A549 (cell line): ENCODE data around the gene EPN1. TPM values are rescaled to one million over a fixed set of nuclear protein-coding genes. Genes with fewer than 3 reads are reported as not detected.

ENCODE experiments used
- ATAC-seq, 2 experiments: fragments of 200-7000 bp in 1 of 2; fragments of >200 bp in 1 of 2; cut with Nextera tagmentation in 1 of 2; cut with Tn5 transposase in 1 of 2; 3 replicates each; pipeline versions ENCODE4 v1.8.0 to v1.9.1; 2018 to 2020; ENCODE audit warnings: mild to moderate bottlenecking in 1 of 2, moderate library complexity in 1 of 2
- CTCF ChIA-PET: fragments of 300-600 bp; sonication (Branson Sonifier 250); formaldehyde crosslinking; extraction: SDS; loops from one replicate; lab custom pipeline; 2021; ENCODE audit warnings: antibody characterized with exemption, inconsistent platforms; lab: Yijun Ruan, JAX
- POLR2A ChIA-PET: fragments of 350-600 bp; formaldehyde crosslinking; extraction: SDS; loops from one replicate; lab custom pipeline; 2021; ENCODE audit warnings: antibody characterized with exemption, inconsistent platforms; lab: Yijun Ruan, JAX
- DNase-seq, 2 experiments: peaks; one replicate each; pipeline versions ENCODE4 v3.0.0 to v3.0.0-alpha.2; 2011 to 2016; ENCODE audit warnings: low read depth in 1 of 2, low spot score in 1 of 2
- FAIRE-seq: peaks from 2 replicates; lab custom pipeline; 2011; peaks lifted over from hg19 to GRCh38; lab: Jason Lieb, UNC
- H3K27ac ChIP-seq, 2 experiments: fragments of >200 bp; sonication (Bioruptor Twin); formaldehyde crosslinking; 3 replicates each; pipeline ENCODE4 v1.5.1; 2016 to 2017
- H3K4me1 ChIP-seq: fragments of >200 bp; sonication (Bioruptor Twin); formaldehyde crosslinking; 3 replicates; pipeline ENCODE4 v1.6.1; 2016
- H3K4me2 ChIP-seq: fragments of >200 bp; sonication (Bioruptor Twin); formaldehyde crosslinking; 3 replicates; pipeline ENCODE4 v1.6.1; 2016
- H3K4me3 ChIP-seq: fragments of >200 bp; sonication (Bioruptor Twin); formaldehyde crosslinking; 3 replicates; pipeline ENCODE4 v1.5.1; 2016
- H3K9me3 ChIP-seq: fragments of >200 bp; sonication (Bioruptor Twin); formaldehyde crosslinking; 3 replicates; pipeline ENCODE4 v1.6.1; 2016
- CHD4 ChIP-seq: fragments of 200-600 bp; sonication (generic); IDR thresholded peaks from 2 replicates; pipeline ENCODE4 v1.6.1; 2016; ENCODE audit warnings: antibody characterized with exemption, mild to moderate bottlenecking, borderline replicate concordance
- EHMT2 ChIP-seq: fragments of 200-600 bp; sonication (generic); IDR thresholded peaks from 2 replicates; pipeline ENCODE4 v1.6.1; 2016; ENCODE audit warnings: antibody characterized with exemption, low read depth, mild to moderate bottlenecking, moderate library complexity
- EP300 ChIP-seq, 2 experiments: fragments of >200 bp; sonication (Bioruptor Twin); formaldehyde crosslinking; IDR thresholded peaks; 2 replicates in 1 of 2; 3 replicates in 1 of 2; pipeline ENCODE4 v1.6.1; 2016 to 2017
- FOSL2 ChIP-seq, 2 experiments: fragments of 450-650 bp in 1 of 2; fragments of >200 bp in 1 of 2; sonication (Bioruptor Twin) in 1 of 2; formaldehyde crosslinking; IDR thresholded peaks; 2 replicates each; pipeline versions ENCODE4 v1.5.0 to v1.6.1; 2016 to 2020; ENCODE audit warnings: mild to moderate bottlenecking in 1 of 2, moderate library complexity in 1 of 2
- KDM5A ChIP-seq: fragments of 200-600 bp; sonication (generic); IDR thresholded peaks from 2 replicates; pipeline ENCODE4 v1.6.1; 2016; ENCODE audit warnings: antibody characterized with exemption, mild to moderate bottlenecking
- MAFK ChIP-seq: fragments of 450-650 bp; IDR thresholded peaks from 2 replicates; pipeline ENCODE4 v1.6.1; 2014; ENCODE audit not compliant: partially characterized antibody
- NPAS2 ChIP-seq: fragments of 250-450 bp; sonication (Bioruptor Pico); IDR thresholded peaks from 2 replicates; pipeline ENCODE4 v1.8.0; 2022; ENCODE audit warnings: mild to moderate bottlenecking, moderate library complexity, borderline replicate concordance
- NR3C1 ChIP-seq: fragments of >200 bp; sonication (Bioruptor Twin); formaldehyde crosslinking; IDR thresholded peaks from 3 replicates; pipeline ENCODE4 v1.6.1; 2017
- PHF8 ChIP-seq: fragments of 200-600 bp; sonication (generic); IDR thresholded peaks from 2 replicates; pipeline ENCODE4 v1.6.1; 2016; ENCODE audit warnings: low read depth, mild to moderate bottlenecking, antibody characterized with exemption, moderate library complexity, borderline replicate concordance
- RNF2 ChIP-seq: fragments of 200-600 bp; sonication (generic); IDR thresholded peaks from 2 replicates; pipeline ENCODE4 v1.6.1; 2016; ENCODE audit warnings: low read depth, mild to moderate bottlenecking, antibody characterized with exemption, moderate library complexity, borderline replicate concordance
- SREBF2 ChIP-seq: fragments of 450-650 bp; IDR thresholded peaks from 2 replicates; pipeline ENCODE4 v1.6.1; 2014; ENCODE audit warnings: mild to moderate bottlenecking, moderate library complexity
- TFCP2L1 ChIP-seq: fragments of 250-450 bp; sonication (Bioruptor Pico); IDR thresholded peaks from 2 replicates; pipeline ENCODE4 v1.5.0; 2021; ENCODE audit warnings: mild to moderate bottlenecking
- ZC3H11A ChIP-seq: fragments of 450-650 bp; IDR thresholded peaks from 2 replicates; pipeline ENCODE4 v1.6.1; 2014; ENCODE audit warnings: antibody characterized with exemption, mild to moderate bottlenecking
- ZFP36 ChIP-seq: fragments of 450-650 bp; IDR thresholded peaks from 2 replicates; pipeline ENCODE4 v1.6.1; 2014; ENCODE audit warnings: borderline replicate concordance; ENCODE audit not compliant: partially characterized antibody
- ZNF302 ChIP-seq: fragments of 250-450 bp; sonication (Bioruptor Pico); IDR thresholded peaks from 2 replicates; pipeline ENCODE4 v1.9.0; 2021; ENCODE audit warnings: inconsistent platforms, mild to moderate bottlenecking, moderate library complexity
- WGBS: methylation state at CpG from one replicate; pipeline ENCODE4 v1.1.6; 2017; ENCODE audit errors: missing lambda C conversion rate; 5-methylcytosine and 5-hydroxymethylcytosine counted together
- polyA plus RNA-seq, 4 experiments: library from polyadenylated mRNA; depleted of rRNA in 3 of 4; stranded (reverse); fragments of >200 nt; fragmentation: RNase III in 1 of 4; extraction: RNeasy Plus Mini Kit Qiagen cat#74134 plus additional on column Dnase treatment in 1 of 4; gene quantifications; 2 replicates in 3 of 4; 3 replicates in 1 of 4; pipeline ENCODE4 v1.2.3, GENCODE V29; 2011 to 2017
- TF ChIP-seq, protein P1 (sequence below): fragments of >200 bp; sonication (Bioruptor Twin); formaldehyde crosslinking; IDR thresholded peaks from 2 replicates; pipeline ENCODE4 v1.6.1; 2016
- TF ChIP-seq, protein P2 (sequence below): fragments of 250-450 bp; sonication (Bioruptor Pico); IDR thresholded peaks from 2 replicates; pipeline ENCODE4 v1.5.0; 2021; ENCODE audit warnings: mild to moderate bottlenecking, moderate library complexity, borderline replicate concordance

EPN1 gene
- polyA plus RNA-seq, 2 of the 4 experiments (the other 2 are of a cell fraction): 43.7 to 139 TPM

DNA sequence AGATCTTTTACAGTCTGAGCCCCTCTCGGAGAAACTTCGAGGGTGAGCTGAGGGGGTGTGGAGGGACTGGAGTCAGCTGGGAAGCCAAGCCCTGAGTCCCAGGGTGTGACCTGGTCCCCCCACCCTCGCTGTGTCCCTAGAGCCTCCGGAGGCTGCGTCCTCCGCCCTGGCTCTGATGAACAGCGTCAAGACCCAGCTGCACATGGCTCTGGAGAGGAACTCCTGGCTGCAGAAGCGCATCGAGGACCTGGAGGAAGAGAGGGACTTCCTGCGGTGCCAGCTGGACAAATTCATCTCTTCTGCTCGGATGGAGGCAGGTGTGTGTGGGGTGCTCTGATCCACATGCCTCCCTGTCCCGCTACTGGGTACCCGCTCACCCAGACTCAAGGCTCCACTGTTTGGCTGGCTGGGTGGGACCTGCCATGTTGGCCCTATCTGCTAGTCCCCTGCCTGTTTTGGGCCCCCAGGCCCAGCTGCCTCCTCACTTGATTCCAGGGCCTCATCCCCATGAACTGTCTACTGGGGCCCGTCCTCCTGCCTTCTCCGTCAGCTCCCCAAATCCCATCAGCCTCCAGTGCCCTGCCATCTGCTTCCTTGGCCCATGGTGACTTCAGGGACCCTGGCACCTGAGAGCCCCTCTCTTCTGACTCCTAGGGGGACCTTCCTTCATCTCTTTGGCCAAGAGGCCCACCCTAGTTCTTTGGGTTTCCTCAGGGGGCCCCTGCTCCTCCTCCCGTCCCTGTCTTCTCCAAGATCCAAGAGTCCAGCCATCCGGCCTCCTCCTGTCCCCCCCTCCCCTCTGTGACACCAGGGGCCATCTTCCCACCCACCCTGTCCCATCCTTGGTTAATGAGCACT lies 25.5 kb upstream of the EPN1 start:
- ChIA-PET CTCF (interaction anchor here (0.9 to 2.7 kb wide), 5 partner anchors 10 to 145 kb away, joined by 3 to 20 read pairs (median 3); no protein-coding TSS in a partner anchor), POLR2A (interaction anchor here (1.0 kb wide), 1 partner anchor 15 kb away, joined by 3 read pairs; no protein-coding TSS in a partner anchor)
- no peak for FAIRE-seq
- H3K9me3 ChIP-seq: no peaks in the 10 kb centered on the region
- H3K4me3 ChIP-seq: no peak overlapping the region; the same call in 2 of the 3 replicates
- TF ChIP-seq ZC3H11A: no peak
- TF ChIP-seq EHMT2: no peak
- no peak for TF ChIP-seq RNF2
- TF ChIP-seq, protein P1, sequence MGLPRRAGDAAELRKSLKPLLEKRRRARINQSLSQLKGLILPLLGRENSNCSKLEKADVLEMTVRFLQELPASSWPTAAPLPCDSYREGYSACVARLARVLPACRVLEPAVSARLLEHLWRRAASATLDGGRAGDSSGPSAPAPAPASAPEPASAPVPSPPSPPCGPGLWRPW: no peak
- TF ChIP-seq TFCP2L1 (CRISPR knock-in tag): no peak
- TF ChIP-seq NPAS2: no peak
- no peak for TF ChIP-seq PHF8
- TF ChIP-seq, protein P2, sequence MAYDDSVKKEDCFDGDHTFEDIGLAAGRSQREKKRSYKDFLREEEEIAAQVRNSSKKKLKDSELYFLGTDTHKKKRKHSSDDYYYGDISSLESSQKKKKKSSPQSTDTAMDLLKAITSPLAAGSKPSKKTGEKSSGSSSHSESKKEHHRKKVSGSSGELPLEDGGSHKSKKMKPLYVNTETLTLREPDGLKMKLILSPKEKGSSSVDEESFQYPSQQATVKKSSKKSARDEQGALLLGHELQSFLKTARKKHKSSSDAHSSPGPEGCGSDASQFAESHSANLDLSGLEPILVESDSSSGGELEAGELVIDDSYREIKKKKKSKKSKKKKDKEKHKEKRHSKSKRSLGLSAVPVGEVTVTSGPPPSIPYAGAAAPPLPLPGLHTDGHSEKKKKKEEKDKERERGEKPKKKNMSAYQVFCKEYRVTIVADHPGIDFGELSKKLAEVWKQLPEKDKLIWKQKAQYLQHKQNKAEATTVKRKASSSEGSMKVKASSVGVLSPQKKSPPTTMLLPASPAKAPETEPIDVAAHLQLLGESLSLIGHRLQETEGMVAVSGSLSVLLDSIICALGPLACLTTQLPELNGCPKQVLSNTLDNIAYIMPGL (CRISPR knock-in tag): no peak
- H3K27ac ChIP-seq: peak overlapping the region in 1 of 2 experiments; percentile 98; a peak in 4 of 6 replicates
- DNase-seq: no peak
- H3K4me1 ChIP-seq: peaks cover 31% of the 10 kb centered on the region
- 94% methylated on average over 17 of the region's 17 CpGs for WGBS
- H3K4me2 ChIP-seq: peak overlapping the region; percentile 98
- no peak for ATAC-seq

DNA sequence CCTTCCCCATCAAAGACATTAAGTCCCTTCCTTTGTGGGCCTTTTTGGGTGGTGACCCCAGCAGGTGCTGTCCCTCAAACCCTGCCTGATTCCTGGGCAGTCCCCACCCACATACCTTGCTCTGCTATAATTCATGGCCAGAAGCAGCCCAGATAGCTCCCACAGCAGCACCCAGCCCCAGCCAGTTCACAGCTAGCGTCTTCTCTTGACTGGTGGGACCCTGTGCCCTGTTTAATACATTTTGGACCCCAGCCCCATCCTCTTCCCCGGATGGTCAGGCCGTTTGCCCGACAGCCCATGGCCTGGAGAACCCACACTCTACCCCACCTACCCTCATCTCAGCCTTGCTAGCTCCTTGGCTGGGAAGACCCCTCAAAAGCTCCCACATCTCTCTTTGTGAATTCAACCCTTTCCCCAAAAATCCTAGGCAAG lies 24.9 kb upstream of the EPN1 start:
- Histone ChIP-seq H3K4me3 (no peak overlapping the region), H3K27ac (no peak overlapping the region), H3K4me1 (peaks cover 25% of the 10 kb centered on the region), H3K4me2 (no peak overlapping the region), H3K9me3 (no peaks in the 10 kb centered on the region)
- FAIRE-seq (no peak), ATAC-seq (no peak), DNase-seq (no peak)
- WGBS: 95% methylated on average over 4 of the region's 4 CpGs
- TF ChIP-seq SREBF2: no peak
- POLR2A ChIA-PET: interaction anchor here (1.0 kb wide), 1 partner anchor 15 kb away, joined by 3 read pairs; no protein-coding TSS in a partner anchor
- CTCF ChIA-PET: interaction anchor here (0.9 to 2.7 kb wide), 5 partner anchors 11 to 146 kb away, joined by 3 to 20 read pairs (median 3); no protein-coding TSS in a partner anchor

DNA sequence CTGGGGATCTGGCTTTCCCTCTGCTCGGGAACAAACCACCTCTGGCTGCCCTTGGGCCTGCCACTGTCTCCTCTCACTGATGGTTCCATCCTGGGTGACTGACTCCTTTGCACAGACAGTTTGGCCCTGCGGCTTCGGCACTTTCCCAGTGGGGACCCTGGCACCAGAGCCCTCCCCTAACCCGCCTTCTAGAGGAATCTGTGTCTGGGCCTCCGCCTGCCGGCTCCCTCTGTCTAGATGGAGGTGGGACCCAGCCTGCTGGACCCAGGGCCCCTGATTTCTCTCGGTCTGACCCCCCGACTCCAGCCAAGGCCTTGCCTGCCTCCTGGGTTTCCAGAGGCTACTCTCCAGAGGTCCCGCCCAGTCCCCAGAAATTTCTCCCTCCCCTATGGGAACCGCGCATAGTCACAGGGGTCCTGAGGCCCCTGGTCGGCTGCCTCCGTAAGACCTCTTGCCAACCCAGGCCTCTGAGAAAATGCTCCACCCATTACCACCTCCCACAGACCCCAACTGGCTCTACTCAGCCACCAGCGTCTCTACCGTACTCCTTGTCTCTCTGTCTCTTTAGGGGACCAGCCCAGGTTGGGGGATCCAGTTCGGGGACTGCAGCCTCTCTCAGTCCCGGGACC lies 24.3 kb upstream of the EPN1 start:
- no peak overlapping the region for H3K4me2 ChIP-seq
- FAIRE-seq (no peak), ATAC-seq (no peak), DNase-seq (no peak)
- H3K4me1 ChIP-seq: peaks cover 24% of the 10 kb centered on the region
- POLR2A ChIA-PET: no interaction called here
- H3K27ac ChIP-seq: no peak overlapping the region
- 91% methylated on average over 17 of the region's 17 CpGs for WGBS
- no peak overlapping the region for H3K4me3 ChIP-seq
- TF ChIP-seq TFCP2L1 (CRISPR knock-in tag) (no peak), NR3C1 (no peak), KDM5A (no peak), CHD4 (no peak), EP300 (IDR thresholded peaks at IDR 0.05) (no peak), ZNF302 (CRISPR knock-in tag) (no peak), ZFP36 (no peak), MAFK (no peak), FOSL2 (IDR thresholded peaks at IDR 0.05) (no peak), FOSL2 (CRISPR knock-in tag; IDR thresholded peaks at IDR 0.05) (no peak)
- TF ChIP-seq, protein P1: no peak
- H3K9me3 ChIP-seq: no peaks in the 10 kb centered on the region
- CTCF ChIA-PET: interaction anchor here (0.9 to 2.7 kb wide), 3 partner anchors 16 to 147 kb away, joined by 3 to 20 read pairs (median 3); no protein-coding TSS in a partner anchor
